Nephron progenitor cell (in vitro differentiated cells): ENCODE results near the gene ATG7.

ENCODE experiments used
- DNase-seq: peaks from one replicate; pipeline ENCODE4 v3.0.0; 2021
- H3K27ac Mint-ChIP-seq: 2 replicates; pipeline ENCODE4 v1.8.0; 2021; ENCODE audit warnings: mild to moderate bottlenecking, moderate library complexity, mixed read lengths
- H3K27me3 Mint-ChIP-seq: 2 replicates; pipeline ENCODE4 v1.8.0; 2021; ENCODE audit warnings: mild to moderate bottlenecking, low read depth, mixed read lengths; ENCODE audit not compliant: poor library complexity
- H3K36me3 Mint-ChIP-seq: 2 replicates; pipeline ENCODE4 v1.8.0; 2021; ENCODE audit warnings: low read depth, mixed read lengths
- H3K4me1 Mint-ChIP-seq: 2 replicates; pipeline ENCODE4 v1.8.0; 2021; ENCODE audit warnings: mixed read lengths
- H3K4me3 Mint-ChIP-seq: 2 replicates; pipeline ENCODE4 v1.8.0; 2021; ENCODE audit warnings: mild to moderate bottlenecking, moderate library complexity, mixed read lengths
- H3K9me3 Mint-ChIP-seq: 2 replicates; pipeline ENCODE4 v1.8.0; 2021; ENCODE audit warnings: mild to moderate bottlenecking, moderate library complexity, mixed read lengths
- TF ChIP-seq, protein P1 (sequence below): fragments of 200-600 bp; sonication (generic); IDR thresholded peaks from 2 replicates; pipeline ENCODE4 v1.5.0; 2021; ENCODE audit warnings: antibody characterized with exemption

Gene ATG7

DNA sequence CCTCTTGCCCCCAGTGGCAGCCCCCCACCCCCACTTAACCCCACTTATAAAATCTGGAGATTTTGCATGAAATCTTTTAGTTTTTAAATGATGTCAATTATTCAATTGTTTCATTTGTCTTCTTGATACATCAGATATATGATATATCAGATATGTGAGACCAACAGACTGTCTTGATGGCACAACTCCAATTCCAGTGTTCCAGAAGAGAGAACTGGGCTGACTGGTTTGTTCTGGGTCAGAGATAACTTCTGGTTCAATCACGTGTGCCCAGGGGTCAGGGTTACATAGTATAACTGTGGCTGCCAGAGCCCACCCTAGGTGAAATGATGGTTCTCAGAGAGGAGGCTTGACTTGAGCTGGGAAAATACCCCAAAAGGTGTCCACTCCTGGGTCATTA lies 32.4 kb upstream of the ATG7 start:
- Mint-ChIP-seq H3K4me3 (no peak overlapping the region), H3K27me3 (peaks cover 43% of the 10 kb centered on the region), H3K9me3 (peaks cover 12% of the 10 kb centered on the region), H3K27ac (no peak overlapping the region), H3K36me3 (no peaks in the 10 kb centered on the region), H3K4me1 (no peaks in the 10 kb centered on the region)
- TF ChIP-seq, protein P1, sequence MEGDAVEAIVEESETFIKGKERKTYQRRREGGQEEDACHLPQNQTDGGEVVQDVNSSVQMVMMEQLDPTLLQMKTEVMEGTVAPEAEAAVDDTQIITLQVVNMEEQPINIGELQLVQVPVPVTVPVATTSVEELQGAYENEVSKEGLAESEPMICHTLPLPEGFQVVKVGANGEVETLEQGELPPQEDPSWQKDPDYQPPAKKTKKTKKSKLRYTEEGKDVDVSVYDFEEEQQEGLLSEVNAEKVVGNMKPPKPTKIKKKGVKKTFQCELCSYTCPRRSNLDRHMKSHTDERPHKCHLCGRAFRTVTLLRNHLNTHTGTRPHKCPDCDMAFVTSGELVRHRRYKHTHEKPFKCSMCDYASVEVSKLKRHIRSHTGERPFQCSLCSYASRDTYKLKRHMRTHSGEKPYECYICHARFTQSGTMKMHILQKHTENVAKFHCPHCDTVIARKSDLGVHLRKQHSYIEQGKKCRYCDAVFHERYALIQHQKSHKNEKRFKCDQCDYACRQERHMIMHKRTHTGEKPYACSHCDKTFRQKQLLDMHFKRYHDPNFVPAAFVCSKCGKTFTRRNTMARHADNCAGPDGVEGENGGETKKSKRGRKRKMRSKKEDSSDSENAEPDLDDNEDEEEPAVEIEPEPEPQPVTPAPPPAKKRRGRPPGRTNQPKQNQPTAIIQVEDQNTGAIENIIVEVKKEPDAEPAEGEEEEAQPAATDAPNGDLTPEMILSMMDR: no peak
- no peak for DNase-seq

DNA sequence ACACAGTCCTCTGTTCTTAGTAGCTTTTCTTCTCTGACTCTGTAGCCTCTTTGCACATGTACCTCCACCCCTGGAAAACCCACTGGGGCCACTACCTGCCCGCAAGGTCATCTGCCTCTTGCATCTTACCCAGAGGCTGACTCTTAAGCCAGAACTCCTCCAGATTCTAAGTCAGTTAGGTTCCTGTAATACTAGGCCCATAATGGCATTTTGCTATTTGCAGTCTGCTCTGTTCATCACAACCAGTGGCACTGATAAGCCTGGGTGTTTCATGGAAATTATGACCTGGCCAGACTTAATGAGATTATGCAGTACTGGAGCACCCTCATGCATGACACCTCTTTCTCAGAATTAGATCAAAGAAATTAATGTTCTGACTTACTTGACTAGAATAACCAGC lies 31.7 kb upstream of the ATG7 start:
- H3K27me3 Mint-ChIP-seq: peaks cover 37% of the 10 kb centered on the region
- DNase-seq: no peak
- no peak overlapping the region for H3K27ac Mint-ChIP-seq
- TF ChIP-seq, protein P1: no peak
- no peak overlapping the region for H3K4me3 Mint-ChIP-seq
- H3K9me3 Mint-ChIP-seq: peaks cover 12% of the 10 kb centered on the region
- H3K36me3 Mint-ChIP-seq: no peaks in the 10 kb centered on the region
- no peaks in the 10 kb centered on the region for H3K4me1 Mint-ChIP-seq

DNA sequence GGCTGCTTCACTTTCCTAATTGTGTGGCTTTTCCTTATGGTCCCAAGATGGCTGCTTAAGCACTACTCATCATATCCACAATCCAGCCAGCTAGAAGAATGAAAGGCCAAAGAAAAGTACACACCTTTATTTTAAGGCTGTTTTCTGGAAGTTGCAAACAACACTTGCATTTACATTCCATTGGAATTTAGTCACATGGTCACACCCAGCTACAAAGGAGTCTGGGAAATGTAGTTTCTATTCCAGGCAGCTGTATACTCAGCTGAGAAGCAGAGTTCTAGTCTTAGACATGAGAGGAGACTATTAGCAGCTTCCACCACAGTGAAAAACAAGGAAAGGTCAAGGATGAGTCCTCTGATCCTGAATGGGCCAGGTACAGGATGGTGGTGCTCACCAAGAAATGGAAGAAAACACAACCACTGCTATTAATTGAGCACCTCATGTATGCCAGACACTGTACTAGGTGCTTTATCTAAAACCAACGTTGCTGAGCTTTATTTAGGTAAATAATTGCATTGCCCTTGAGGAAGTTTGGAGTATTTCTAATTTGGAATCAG lies 28.0 kb upstream of the ATG7 start:
- Mint-ChIP-seq H3K27ac (no peak overlapping the region), H3K9me3 (peaks cover 9% of the 10 kb centered on the region), H3K4me3 (no peak overlapping the region), H3K36me3 (no peaks in the 10 kb centered on the region), H3K4me1 (no peaks in the 10 kb centered on the region), H3K27me3 (peaks cover 10% of the 10 kb centered on the region)
- TF ChIP-seq, protein P1: no peak
- DNase-seq: no peak

DNA sequence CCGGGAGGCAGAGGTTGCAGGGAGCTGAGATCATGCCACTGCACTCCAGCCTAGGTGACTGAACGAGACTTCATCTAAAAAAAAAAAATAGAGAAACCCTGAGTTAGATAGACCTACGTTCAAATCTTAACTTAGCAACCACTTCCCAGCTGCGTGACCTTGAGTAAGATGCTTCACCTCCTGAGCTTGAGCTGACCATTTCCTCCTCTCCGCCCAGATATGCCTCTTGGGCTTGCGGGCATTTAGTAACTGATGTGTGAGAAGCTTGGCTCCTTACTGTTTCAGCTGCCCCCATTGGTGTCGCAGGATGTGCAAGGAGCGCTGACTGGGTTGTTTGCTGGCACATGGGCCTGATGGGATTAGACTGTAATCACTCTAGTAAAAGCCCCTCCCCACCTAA lies 26.9 kb upstream of the ATG7 start:
- no peak for DNase-seq
- Mint-ChIP-seq H3K27me3 (peaks cover 10% of the 10 kb centered on the region), H3K4me3 (no peak overlapping the region), H3K4me1 (no peaks in the 10 kb centered on the region), H3K36me3 (no peaks in the 10 kb centered on the region), H3K9me3 (peaks cover 3% of the 10 kb centered on the region), H3K27ac (no peak overlapping the region)
- TF ChIP-seq, protein P1: no peak

DNA sequence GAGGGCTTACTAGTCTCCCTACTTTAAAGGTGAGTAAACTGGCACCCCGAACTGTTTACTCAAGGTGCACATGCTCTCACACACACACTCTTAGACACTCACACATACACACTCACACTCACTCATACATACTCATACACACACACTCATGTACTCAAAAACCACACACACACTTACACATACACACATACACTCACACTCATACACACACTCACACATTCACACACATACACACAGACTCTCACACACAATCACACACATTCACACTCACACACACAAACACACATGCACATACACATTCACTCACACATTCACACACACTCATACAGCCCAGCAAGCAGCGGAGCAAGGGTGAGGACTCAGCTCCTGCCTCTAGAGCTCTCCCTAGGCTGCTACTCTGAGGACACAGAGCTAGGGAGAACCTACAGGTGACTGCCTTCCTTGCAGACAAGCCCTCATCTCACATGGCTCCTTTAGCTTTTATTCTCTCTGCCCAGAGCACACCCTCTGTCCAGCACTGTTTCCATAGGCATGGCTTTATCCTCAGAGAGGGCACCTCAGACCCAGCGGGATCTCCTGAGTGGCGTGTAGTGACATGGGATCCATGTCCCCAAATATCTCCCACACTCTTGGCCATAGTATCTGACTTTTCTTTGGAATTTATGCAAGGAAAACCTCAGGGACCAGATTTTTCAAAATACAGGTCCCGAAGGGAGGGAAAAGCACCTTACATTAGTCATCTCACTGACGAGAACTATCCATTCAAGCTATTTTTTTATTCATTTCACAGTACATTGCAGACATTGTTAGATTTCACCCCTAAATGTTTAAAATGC lies 26.2 kb upstream of the ATG7 start:
- Mint-ChIP-seq H3K36me3 (no peaks in the 10 kb centered on the region), H3K27ac (no peak overlapping the region), H3K9me3 (peaks cover 3% of the 10 kb centered on the region), H3K4me1 (no peaks in the 10 kb centered on the region), H3K27me3 (peaks cover 6% of the 10 kb centered on the region), H3K4me3 (no peak overlapping the region)
- no peak for DNase-seq
- TF ChIP-seq, protein P1: no peak

DNA sequence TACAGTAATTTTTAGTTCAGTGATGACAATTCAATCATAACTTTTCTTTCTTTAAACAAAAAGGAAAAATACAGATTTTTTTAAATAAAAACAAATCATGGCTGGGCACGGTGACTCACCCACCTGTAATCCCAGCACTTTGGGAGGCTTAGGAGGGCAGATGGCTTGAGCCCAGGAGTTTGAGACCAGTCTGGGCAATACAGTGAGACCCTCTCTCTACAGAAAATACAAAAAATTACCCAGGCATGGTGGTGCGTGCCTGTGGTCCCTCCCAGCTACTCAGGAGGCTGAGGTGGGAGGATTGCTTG lies 25.6 kb upstream of the ATG7 start:
- Mint-ChIP-seq H3K27me3 (peaks cover 6% of the 10 kb centered on the region), H3K36me3 (no peaks in the 10 kb centered on the region), H3K9me3 (peaks cover 3% of the 10 kb centered on the region), H3K4me3 (no peak overlapping the region), H3K27ac (no peak overlapping the region), H3K4me1 (no peaks in the 10 kb centered on the region)
- DNase-seq: no peak
- TF ChIP-seq, protein P1: no peak
